Endometrium (tissue), 2 donors: Measurements from ENCODE around the gene PAM16.

Experiments
- FAIRE-seq: peaks from 2 replicates; lab custom pipeline; 2012; peaks lifted over from hg19 to GRCh38; lab: Jason Lieb, UNC
- donor health status: control.
- donor health status: control.

The PAM16 gene

DNA sequence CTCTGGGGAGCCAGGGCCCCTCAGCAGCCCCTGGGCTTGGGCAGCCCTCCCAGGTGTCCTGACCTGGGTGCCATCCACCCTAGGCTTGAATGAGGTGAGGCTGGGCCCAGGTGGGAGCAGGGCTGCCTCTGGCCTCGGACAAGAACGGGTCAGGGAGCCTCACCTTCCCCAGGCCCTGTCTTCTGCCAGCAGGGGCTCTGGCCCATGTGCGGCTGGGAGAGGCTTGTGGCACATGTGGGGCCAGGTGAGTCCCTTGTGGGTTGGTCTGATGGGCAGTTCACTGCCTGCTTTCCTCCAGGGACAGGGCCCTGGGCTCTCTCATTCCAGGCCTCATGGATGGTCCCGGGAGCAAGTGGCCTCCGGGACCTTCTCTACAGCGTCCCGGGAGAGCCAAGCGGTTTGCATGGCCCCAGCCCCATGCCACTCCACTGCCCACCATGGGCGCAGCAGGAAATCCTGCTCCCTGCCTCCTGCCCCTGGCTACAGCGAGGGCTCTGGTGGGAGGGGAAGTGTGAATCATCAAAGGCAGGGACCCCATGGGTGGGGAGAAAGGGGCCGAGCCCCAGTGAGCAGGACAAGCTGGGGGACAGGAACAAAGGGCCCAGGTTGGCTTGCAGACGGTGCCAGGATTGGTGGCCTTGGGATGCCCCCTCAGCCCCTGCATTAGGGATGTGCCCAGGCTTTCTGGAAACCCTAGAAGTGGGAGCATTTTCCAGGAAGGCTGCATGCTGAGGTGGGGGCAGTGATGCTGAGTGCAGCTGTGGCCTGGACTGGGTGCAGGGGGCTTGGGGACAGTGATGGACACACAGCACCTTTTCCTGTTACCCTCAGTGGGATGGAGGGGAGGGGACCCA is 32.7 kb upstream of the PAM16 start:
- no peak for FAIRE-seq

DNA sequence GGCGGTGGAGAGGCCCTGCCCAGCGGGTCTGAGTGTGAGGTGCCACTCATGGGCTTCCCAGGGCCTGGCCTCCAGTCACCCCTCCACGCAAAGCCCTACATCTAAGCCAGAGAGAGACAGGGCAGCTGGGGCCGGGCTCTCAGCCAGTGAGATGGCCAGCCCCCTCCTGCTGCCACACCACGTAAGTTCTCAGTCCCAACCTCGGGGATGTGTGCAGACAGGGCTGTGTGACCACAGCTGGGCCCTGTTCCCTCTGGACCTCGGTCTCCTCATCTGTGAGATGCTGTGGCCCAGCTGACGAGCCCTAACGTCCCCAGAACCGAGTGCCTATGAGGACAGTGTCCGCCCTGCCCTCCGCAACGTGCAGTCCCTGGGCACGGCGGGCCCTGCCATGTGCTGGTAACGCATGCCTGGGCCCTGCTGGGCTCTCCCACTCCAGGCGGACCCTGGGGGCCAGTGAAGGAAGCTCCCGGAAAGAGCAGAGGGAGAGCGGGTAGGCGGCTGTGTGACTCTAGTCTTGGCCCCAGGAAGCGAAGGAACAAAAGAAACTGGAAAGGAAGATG is 31.8 kb upstream of the PAM16 start:
- FAIRE-seq: no peak

GRCh38 chr16:4381935-4382794 is 31.0 kb upstream of the PAM16 start:
- FAIRE-seq: no peak

GRCh38 chr16:4381072-4381934 is 30.2 kb upstream of the PAM16 start:
- no peak for FAIRE-seq

- no peak for FAIRE-seq
Observed at GRCh38 chr16:4380119-4381063, 29.3 kb upstream of the PAM16 start.

GRCh38 chr16:4378999-4379690 is 28.0 kb upstream of the PAM16 start:
- no peak for FAIRE-seq

GRCh38 chr16:4378161-4378666 is 27.1 kb upstream of the PAM16 start:
- no peak for FAIRE-seq

- FAIRE-seq: no peak
Observed at GRCh38 chr16:4377573-4378154, 26.5 kb upstream of the PAM16 start.

DNA sequence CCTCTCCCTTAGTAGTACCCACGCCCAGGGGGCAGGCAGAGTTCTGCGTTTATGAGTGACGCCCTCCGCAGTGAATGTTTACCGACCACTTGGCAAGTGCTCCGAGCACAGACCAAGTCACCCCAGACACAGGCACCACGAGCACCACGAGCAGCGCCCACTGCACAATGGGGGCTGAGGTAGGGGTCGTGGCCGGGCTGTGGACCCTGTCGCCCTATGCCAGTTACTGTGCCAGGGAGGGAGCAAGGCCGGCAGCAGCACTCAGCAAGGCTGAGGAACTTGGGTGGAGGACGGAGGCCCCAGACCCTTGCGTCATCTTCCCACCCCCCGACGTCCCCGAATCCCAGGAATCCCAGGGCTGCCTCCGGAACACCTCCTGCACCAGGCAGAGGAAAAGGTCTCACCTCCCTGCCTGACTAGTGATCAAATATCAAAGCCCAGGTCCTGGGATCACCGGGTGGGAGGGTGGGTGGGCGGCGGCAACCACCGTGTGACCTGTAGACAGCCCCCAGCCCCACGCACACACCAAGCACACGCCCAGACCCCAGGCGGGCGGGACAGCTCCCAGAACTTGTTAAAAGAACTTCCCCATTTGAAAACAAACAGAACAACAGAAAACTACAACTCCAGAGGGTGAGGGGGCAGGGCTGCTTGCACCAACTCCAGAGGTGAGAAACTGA is 25.9 kb upstream of the PAM16 start:
- FAIRE-seq: no peak

DNA sequence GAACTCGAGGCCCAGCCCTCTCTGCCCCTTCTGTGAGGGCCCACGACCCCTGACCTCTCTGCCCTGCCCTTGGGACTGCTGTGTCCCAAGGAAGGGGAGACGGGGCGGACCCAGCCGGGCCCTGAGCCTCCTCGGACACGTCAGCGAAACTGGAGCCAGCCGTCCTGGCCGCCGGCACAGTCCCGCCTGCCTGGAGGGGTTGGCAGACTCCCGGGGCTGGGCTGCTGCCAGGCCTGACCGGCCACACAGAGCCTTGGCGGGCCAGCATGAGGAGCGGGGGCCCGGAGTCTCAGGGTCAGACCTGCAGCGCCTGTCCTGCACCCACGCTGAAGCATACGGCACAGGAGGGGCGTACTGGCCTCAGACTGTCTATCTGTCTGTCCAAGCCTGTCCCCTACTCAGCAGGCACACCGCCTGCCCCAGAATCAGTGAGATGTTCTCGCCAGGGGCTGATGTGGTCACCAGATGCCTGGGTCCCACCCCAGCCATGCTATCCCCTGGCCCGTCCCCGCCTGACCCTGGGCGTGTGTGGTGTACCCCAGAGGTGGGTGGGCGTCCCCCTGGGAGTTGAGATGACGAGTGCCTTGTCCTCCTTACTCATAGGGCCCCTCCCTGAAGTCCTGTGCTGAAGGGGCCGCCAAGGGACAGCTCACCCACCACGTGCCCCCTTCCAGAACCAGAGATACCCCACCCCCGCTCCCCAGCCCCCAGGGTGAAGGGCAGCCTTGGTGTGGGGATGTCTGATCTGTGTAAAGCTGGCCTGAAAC is 25.2 kb upstream of the PAM16 start:
- FAIRE-seq: no peak

DNA sequence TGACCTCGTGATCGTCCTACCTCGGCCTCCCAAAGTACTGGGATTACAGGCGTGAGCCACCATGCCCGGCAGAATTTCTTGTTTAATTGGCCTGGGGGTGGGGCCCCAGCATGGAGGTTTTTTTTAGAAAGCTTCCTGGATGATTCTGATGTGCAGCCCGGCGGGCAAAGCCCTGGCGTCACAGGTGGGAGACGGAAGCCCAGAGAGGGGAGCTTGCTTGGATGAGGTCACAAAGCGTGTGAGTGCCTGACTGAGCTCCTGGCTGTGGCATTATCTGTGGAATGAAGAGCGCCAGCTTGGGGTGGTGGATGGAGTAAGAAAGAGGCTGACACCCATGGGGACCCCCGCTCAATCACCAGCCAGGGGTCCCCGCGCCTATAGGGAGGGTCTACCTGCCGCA is 24.6 kb upstream of the PAM16 start:
- FAIRE-seq: no peak

DNA sequence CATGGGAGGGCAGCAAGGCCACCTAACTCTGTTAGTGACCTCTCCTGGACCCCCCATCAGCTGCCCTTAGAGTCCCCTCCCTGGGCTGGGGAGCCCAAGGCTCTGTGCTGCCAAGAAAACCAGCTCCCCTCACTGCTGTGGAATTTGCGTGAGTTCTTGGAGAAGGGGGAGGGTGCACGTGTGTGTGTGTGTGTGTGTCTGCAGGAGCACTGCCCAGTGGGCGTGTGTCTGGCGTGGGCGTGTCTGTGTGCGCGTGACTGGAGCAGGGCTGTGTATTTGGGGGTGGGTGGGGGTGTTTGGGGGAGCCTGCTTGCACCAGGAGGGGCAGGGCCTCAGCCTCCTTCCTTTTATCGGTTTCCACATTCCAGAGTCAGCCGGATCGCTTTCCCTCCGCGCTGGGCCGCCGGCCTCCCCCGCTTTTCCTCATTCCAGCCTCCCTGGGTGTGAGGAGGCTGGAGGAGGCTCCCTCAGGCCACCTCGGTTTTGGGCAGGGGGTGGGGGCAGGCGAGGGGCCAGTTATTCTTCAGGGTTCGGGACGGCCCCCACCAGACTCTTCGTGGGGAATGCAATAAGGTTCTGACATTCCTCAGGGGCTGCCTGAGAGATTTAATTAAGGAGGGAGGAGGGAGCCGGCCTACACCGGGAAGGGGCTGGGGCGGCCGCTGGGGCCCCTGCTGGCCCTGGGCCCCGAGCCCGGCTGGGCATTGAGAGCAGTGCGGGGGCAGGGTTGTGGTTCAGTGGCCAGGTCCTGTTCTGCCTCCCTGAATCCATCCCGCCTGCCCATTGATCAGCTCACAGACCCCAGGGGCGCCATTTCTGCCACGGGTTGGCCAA is 23.0 kb upstream of the PAM16 start:
- no peak for FAIRE-seq

- FAIRE-seq: no peak
Observed at GRCh38 chr16:4373356-4373908, 22.3 kb upstream of the PAM16 start.

DNA sequence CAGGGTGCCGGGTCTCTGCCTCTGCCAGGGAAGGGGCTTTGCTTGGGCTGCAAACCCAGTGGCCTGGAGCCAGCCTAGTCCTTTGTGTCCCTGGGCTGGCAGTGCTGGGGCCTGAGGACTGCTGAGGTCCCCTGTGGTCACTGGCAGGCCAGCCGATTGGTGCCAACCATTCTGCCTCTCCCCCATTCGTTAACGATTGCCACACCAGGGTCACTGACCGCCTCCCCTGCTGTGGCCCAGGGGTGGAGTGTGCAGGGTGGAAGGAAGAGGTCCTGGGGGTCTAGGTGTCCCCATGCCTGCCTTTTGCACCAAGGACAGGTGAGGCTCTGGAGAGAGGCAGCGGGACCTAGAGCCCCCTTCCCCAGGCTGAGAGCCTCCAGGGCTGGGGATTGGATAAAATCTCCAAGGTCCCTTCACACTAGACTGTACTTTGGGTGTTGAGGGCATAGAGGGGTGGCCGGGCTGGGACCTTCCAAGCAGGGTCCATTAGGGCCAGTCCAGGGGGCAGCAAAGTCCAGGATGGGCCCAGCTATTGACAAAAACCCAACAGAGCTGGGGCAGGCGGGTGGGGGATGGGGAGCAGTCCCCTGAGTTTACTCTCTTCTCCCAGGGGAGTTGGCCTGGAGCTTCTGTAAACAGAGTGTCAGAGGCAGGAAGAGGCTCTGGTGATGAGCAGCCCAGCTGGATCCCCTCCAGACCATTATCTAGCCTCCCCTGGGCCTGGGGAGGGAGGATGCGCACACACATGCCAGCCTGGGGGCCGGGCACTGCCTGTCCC is 21.6 kb upstream of the PAM16 start:
- FAIRE-seq: no peak

GRCh38 chr16:4372001-4372577 is 21.0 kb upstream of the PAM16 start:
- FAIRE-seq: no peak
